ENCODE results near the gene RGS6.

RGS6 gene

GRCh38 chr14:71891970-71892369, 40.3 kb upstream of the RGS6 start:
- no peak for TF ChIP-seq CTCF (IDR thresholded peaks at IDR 0.05)
- Histone ChIP-seq H3K4me1 (ENCODE audit: control insufficient read depth in 1 of 2, insufficient read depth in 1 of 2, low read depth in 1 of 2, low read length in 1 of 2) (no peaks in the 10 kb centered on the region), H3K27me3 (no peaks in the 10 kb centered on the region), H3K4me3 (ENCODE audit: low read depth in 1 of 2, low read length in 1 of 2) (no peak overlapping the region), H3K27ac (no peak overlapping the region), H3K36me3 (no peaks in the 10 kb centered on the region), H3K9me3 (no peaks in the 10 kb centered on the region)

- no peak overlapping the region for H3K4me3 ChIP-seq (ENCODE audit: low read depth in 1 of 2, low read length in 1 of 2)
- no peak for TF ChIP-seq CTCF (IDR thresholded peaks at IDR 0.05)
These were observed 27.2 kb upstream of the RGS6 start for GRCh38 chr14:71905031-71905430.

GRCh38 chr14:71905860-71906259, 26.4 kb upstream of the RGS6 start:
- H3K27me3 ChIP-seq: peaks cover 23% of the 10 kb centered on the region
- no peaks in the 10 kb centered on the region for H3K36me3 ChIP-seq
- no peak for TF ChIP-seq CTCF (IDR thresholded peaks at IDR 0.05)
- no peak overlapping the region for H3K27ac ChIP-seq
- H3K9me3 ChIP-seq: no peaks in the 10 kb centered on the region
- no peak overlapping the region for H3K4me3 ChIP-seq (ENCODE audit: low read depth in 1 of 2, low read length in 1 of 2)
- H3K4me1 ChIP-seq (ENCODE audit: control insufficient read depth in 1 of 2, insufficient read depth in 1 of 2, low read depth in 1 of 2, low read length in 1 of 2): no peaks in the 10 kb centered on the region

More at GRCh38 chr14:71905031-71905430, 27.2 kb upstream of the RGS6 start:
- Histone ChIP-seq H3K9me3 (no peaks in the 10 kb centered on the region), H3K36me3 (no peaks in the 10 kb centered on the region), H3K4me1 (ENCODE audit: control insufficient read depth in 1 of 2, insufficient read depth in 1 of 2, low read depth in 1 of 2, low read length in 1 of 2) (no peaks in the 10 kb centered on the region), H3K27ac (no peak overlapping the region), H3K27me3 (peaks cover 23% of the 10 kb centered on the region)

- Histone ChIP-seq H3K36me3 (no peaks in the 10 kb centered on the region), H3K4me1 (ENCODE audit: control insufficient read depth in 1 of 2, insufficient read depth in 1 of 2, low read depth in 1 of 2, low read length in 1 of 2) (no peaks in the 10 kb centered on the region), H3K27me3 (peaks cover 23% of the 10 kb centered on the region), H3K4me3 (ENCODE audit: low read depth in 1 of 2, low read length in 1 of 2) (no peak overlapping the region), H3K9me3 (no peaks in the 10 kb centered on the region), H3K27ac (no peak overlapping the region)
- no peak for TF ChIP-seq CTCF (IDR thresholded peaks at IDR 0.05)
These were observed 24.3 kb upstream of the RGS6 start for GRCh38 chr14:71907793-71908515.

- Histone ChIP-seq H3K27me3 (peaks cover 15% of the 10 kb centered on the region), H3K36me3 (no peaks in the 10 kb centered on the region), H3K4me3 (ENCODE audit: low read depth in 1 of 2, low read length in 1 of 2) (no peak overlapping the region), H3K4me1 (ENCODE audit: control insufficient read depth in 1 of 2, insufficient read depth in 1 of 2, low read depth in 1 of 2, low read length in 1 of 2) (no peaks in the 10 kb centered on the region), H3K27ac (no peak overlapping the region), H3K9me3 (no peaks in the 10 kb centered on the region)
- no peak for TF ChIP-seq CTCF (IDR thresholded peaks at IDR 0.05)
These were observed 20.6 kb upstream of the RGS6 start for GRCh38 chr14:71911669-71912068.

Data from neutrophil (primary cell).